SU-DHL-6 (cell line): ENCODE data around the gene LPIN3.

Source experiments
- CTCF ChIP-seq: fragments of 200-600 bp; sonication (generic); IDR thresholded peaks from one replicate; pipeline ENCODE4 v1.5.1; 2017; ENCODE audit warnings: antibody characterized with exemption, mild to moderate bottlenecking, low read length, moderate library complexity; ENCODE audit not compliant: insufficient read depth, poor library complexity, severe bottlenecking
- EZH2phosphoT487 ChIP-seq: fragments of 200-600 bp; sonication (generic), shearing (Covaris generic); conservative IDR thresholded peaks from 2 replicates; pipeline ENCODE4 v1.6.1; 2018; ENCODE audit warnings: mild to moderate bottlenecking, antibody characterized with exemption, low read length, moderate library complexity, mixed read lengths

- TF ChIP-seq CTCF, result no peak
- no peak for TF ChIP-seq EZH2phosphoT487
Measured at GRCh38 chr20:41390889-41391288, 50.3 kb downstream of the LPIN3 start.
